ENCODE measurements around the gene EIF4G1.

- TF ChIP-seq TAF1 (IDR thresholded peaks at IDR 0.05; ENCODE audit: low read depth) (no peak), TEAD4 (IDR thresholded peaks at IDR 0.05) (no peak), RAD21 (IDR thresholded peaks at IDR 0.05; ENCODE audit: low read depth) (no peak), EP300 (IDR thresholded peaks at IDR 0.05; ENCODE audit: borderline replicate concordance) (no peak), FOXM1 (IDR thresholded peaks at IDR 0.05; ENCODE audit: borderline replicate concordance, low read depth) (no peak), EGR1 (IDR thresholded peaks at IDR 0.05) (no peak), MAX (IDR thresholded peaks at IDR 0.05) (no peak), CEBPB (IDR thresholded peaks at IDR 0.05) (no peak), CREB1 (IDR thresholded peaks at IDR 0.05; ENCODE audit: low read depth) (no peak), YY1 (IDR thresholded peaks at IDR 0.05; ENCODE audit: low read depth) (no peak), USF1 (IDR thresholded peaks at IDR 0.05) (no peak), REST (IDR thresholded peaks at IDR 0.05; ENCODE audit: low read depth) (no peak)
Measured at GRCh38 chr3:184282941-184283340, 31.5 kb upstream of the EIF4G1 start.
